Measurements from ENCODE around the gene CAV2. TPM values are rescaled to one million over a fixed set of nuclear protein-coding genes. Genes with fewer than 3 reads are reported as not detected.

The CAV2 gene
- total and polyA plus RNA-seq, 2 of the 8 experiments (the other 6 are each of a cell fraction or from before 2014, with no cell fraction given), result 2.8 to 4.7 TPM

DNA sequence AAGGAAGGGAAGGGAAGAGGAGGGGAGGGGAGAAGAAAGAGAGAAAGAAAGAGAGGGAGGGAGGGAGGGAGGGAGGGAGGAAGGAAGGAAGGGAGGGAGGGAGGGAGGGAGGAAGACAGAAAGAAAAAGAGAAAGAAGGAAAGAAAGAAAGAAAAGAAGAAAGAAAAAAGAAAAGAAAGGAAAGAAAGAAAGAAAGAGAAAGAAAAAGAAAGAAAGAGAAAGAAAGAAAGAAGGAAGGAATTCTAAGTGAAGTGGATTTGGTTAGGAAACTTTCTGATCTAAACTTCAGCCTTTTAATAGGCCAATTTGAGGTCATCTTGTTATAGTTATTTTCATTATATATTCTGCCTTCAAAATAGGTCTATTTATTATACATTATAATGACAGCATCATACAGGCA is 4.3 kb downstream of the CAV2 start:
- Histone ChIP-seq H3K36me3 (ENCODE audit: control insufficient read depth in 2 of 4, insufficient read depth in 4 of 4, low read length in 3 of 4) (no peaks in the 10 kb centered on the region), H3K23ac (ENCODE audit: insufficient read length) (no peak overlapping the region)

More for the DNA sequence above, 4.3 kb downstream of the CAV2 start:
- no peak overlapping the region for H3K9ac ChIP-seq (replicated peaks in 1 of 4; ENCODE audit: extremely low read depth in 1 of 4, low read depth in 3 of 4, low read length in 3 of 4)
- no peak overlapping the region for H3K14ac ChIP-seq (ENCODE audit: insufficient read length)
- H2AFZ ChIP-seq (ENCODE audit: low read length), result no peak overlapping the region
- H3K4ac ChIP-seq (replicated peaks; ENCODE audit: insufficient read length, low read depth, low read length), result no peak overlapping the region
- H3K18ac ChIP-seq (ENCODE audit: extremely low read depth, low read length), result no peak overlapping the region
- H3K4me3 ChIP-seq (ENCODE audit: extremely low read depth in 1 of 4, insufficient read depth in 2 of 4, low read depth in 3 of 4, low read length in 4 of 4), result no peak overlapping the region
- H3K23me2 ChIP-seq (ENCODE audit: low read depth, low read length), result peaks cover 5% of the 10 kb centered on the region; the same call in 1 of the 2 replicates
- DNase-seq (ENCODE audit: low read depth in 1 of 2, low spot score in 2 of 2) (no peak), FAIRE-seq (no peak)
- no peak overlapping the region for H2BK20ac ChIP-seq (ENCODE audit: low read length)
- TF ChIP-seq TAF1 (IDR thresholded peaks at IDR 0.05; ENCODE audit: low read depth, low read length) (no peak), KDM5A (IDR thresholded peaks at IDR 0.05; ENCODE audit: low read length) (no peak), HDAC2 (IDR thresholded peaks at IDR 0.05; ENCODE audit: borderline replicate concordance in 1 of 2, low read depth in 2 of 2, low read length in 2 of 2) (no peak)
- no peaks in the 10 kb centered on the region for H3K9me3 ChIP-seq (ENCODE audit: insufficient read depth in 2 of 2, low read depth in 1 of 2, low read length in 1 of 2)
- H2BK120ac ChIP-seq (replicated peaks; ENCODE audit: low read depth, low read length), result no peak overlapping the region
- no peak overlapping the region for H4K5ac ChIP-seq (ENCODE audit: insufficient read length, low read depth, low read length)
- no peak overlapping the region for H3K27ac ChIP-seq (ENCODE audit: low read depth, low read length)
- no peak overlapping the region for H2BK15ac ChIP-seq (ENCODE audit: low read length)
- H3K79me2 ChIP-seq (ENCODE audit: control insufficient read depth in 1 of 2, insufficient read depth in 2 of 2, low read length in 2 of 2), result no peaks in the 10 kb centered on the region
- H4K91ac ChIP-seq (replicated peaks; ENCODE audit: insufficient read length, low read length), result no peak overlapping the region
- no peak overlapping the region for H2BK5ac ChIP-seq (ENCODE audit: low read depth, low read length)
- no peak overlapping the region for H2BK12ac ChIP-seq (ENCODE audit: low read depth, low read length)
- POLR2A ChIA-PET (ENCODE audit: partially characterized antibody), result no interaction called here
- no peak overlapping the region for H2AK5ac ChIP-seq (ENCODE audit: low read depth, low read length)
- H3K79me1 ChIP-seq (ENCODE audit: low read depth, low read length), result no peaks in the 10 kb centered on the region
- H3K27me3 ChIP-seq (replicated peaks in 1 of 4; ENCODE audit: control insufficient read depth in 3 of 4, extremely low read depth in 1 of 4, insufficient read depth in 3 of 4, low read length in 3 of 4), result peaks cover 0 to 20% (median 15%) of the 10 kb centered on the region in 4 experiments; a peak in 6 of 7 replicates
- no peak overlapping the region for H3K56ac ChIP-seq (replicated peaks; ENCODE audit: insufficient read length, low read depth, low read length)
- peaks cover 0 to 2% of the 10 kb centered on the region in 2 experiments for H4K20me1 ChIP-seq (replicated peaks in 1 of 2; ENCODE audit: control insufficient read depth in 1 of 2, insufficient read depth in 2 of 2, low read length in 2 of 2)
- no peak overlapping the region for H4K8ac ChIP-seq (ENCODE audit: extremely low read depth, insufficient read depth, low read length)
- H3K4me1 ChIP-seq (replicated peaks in 1 of 4; ENCODE audit: control insufficient read depth in 3 of 4, insufficient read depth in 4 of 4, low read length in 3 of 4), result peaks cover 2 to 4% (median 3%) of the 10 kb centered on the region in 4 experiments; a peak in 4 of 7 replicates
- CTCF ChIA-PET (ENCODE audit: partially characterized antibody), result no interaction called here
- H3K4me2 ChIP-seq (ENCODE audit: insufficient read depth in 1 of 2, low read depth in 2 of 2, low read length in 2 of 2), result no peak overlapping the region
